Lower leg skin (tissue), 3 donors: Measurements from ENCODE around the gene UBR3.

Source experiments
- POLR2A ChIP-seq, 2 donors: fragments of 450-650 bp; IDR thresholded peaks; one replicate each; pipeline ENCODE4 v1.6.1; 2016 to 2017; ENCODE audit warnings: antibody characterized with exemption in 2 of 2, mild to moderate bottlenecking in 1 of 2, moderate library complexity in 1 of 2
- TF ChIP-seq, protein P1 (sequence below), 3 donors: fragments of 450-650 bp; IDR thresholded peaks; one replicate each; pipeline ENCODE4 v1.5.1; 2016; ENCODE audit warnings: antibody characterized with exemption in 3 of 3, mild to moderate bottlenecking in 3 of 3, moderate library complexity in 2 of 3

DNA sequence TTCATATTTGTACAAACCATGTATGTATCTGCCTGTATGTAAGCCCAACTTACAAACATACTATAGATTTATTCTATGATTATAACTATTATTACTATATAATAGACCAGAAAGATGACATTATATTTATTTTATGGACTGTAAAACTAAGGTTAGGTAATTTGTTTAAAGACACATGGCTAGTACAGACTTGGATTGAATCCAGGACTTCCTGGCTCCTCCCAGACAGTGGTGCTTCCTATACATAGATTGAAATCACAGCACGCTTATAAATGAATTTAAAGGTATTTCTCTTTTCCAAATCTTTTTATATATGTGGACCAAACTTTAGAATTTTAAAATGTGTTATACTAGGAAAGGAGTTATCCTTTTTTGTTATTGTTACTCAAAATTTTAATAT lies 199.1 kb downstream of the UBR3 start:
- TF ChIP-seq, protein P1, sequence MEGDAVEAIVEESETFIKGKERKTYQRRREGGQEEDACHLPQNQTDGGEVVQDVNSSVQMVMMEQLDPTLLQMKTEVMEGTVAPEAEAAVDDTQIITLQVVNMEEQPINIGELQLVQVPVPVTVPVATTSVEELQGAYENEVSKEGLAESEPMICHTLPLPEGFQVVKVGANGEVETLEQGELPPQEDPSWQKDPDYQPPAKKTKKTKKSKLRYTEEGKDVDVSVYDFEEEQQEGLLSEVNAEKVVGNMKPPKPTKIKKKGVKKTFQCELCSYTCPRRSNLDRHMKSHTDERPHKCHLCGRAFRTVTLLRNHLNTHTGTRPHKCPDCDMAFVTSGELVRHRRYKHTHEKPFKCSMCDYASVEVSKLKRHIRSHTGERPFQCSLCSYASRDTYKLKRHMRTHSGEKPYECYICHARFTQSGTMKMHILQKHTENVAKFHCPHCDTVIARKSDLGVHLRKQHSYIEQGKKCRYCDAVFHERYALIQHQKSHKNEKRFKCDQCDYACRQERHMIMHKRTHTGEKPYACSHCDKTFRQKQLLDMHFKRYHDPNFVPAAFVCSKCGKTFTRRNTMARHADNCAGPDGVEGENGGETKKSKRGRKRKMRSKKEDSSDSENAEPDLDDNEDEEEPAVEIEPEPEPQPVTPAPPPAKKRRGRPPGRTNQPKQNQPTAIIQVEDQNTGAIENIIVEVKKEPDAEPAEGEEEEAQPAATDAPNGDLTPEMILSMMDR (IDR thresholded peaks at IDR 0.05) = no peak
- no peak for TF ChIP-seq POLR2A (IDR thresholded peaks at IDR 0.05)
